H9 (cell line): ENCODE measurements around the gene CHAF1A. TPM values are rescaled to one million over a fixed set of nuclear protein-coding genes. Genes with fewer than 3 reads are reported as not detected.

Experiments
- DNase-seq: peaks from one replicate; pipeline ENCODE4 v3.0.0-alpha.2; 2017
- H2AFZ ChIP-seq: one replicate; pipeline ENCODE4 v1.6.1; 2013; ENCODE audit warnings: mild to moderate bottlenecking, low read length, control low read depth, moderate library complexity
- H2AK5ac ChIP-seq: 2 replicates; pipeline ENCODE4 v1.6.1; 2013; ENCODE audit warnings: low read length, control low read depth, mixed read lengths; ENCODE audit not compliant: insufficient read length
- H2BK120ac ChIP-seq: one replicate; pipeline ENCODE4 v1.6.1; 2013; ENCODE audit warnings: low read depth, mild to moderate bottlenecking, low read length, control low read depth, inconsistent platforms; ENCODE audit not compliant: poor library complexity, severe bottlenecking
- H2BK12ac ChIP-seq: 2 replicates; pipeline ENCODE4 v1.6.1; 2013; ENCODE audit warnings: low read length, control low read depth, mixed read lengths, low read depth; ENCODE audit not compliant: insufficient read length
- H2BK15ac ChIP-seq: 2 replicates; pipeline ENCODE4 v1.6.1; 2013; ENCODE audit warnings: low read depth, low read length, control low read depth
- H2BK20ac ChIP-seq: one replicate; pipeline ENCODE4 v1.6.1; 2013; ENCODE audit warnings: low read depth, mild to moderate bottlenecking, low read length, control low read depth, inconsistent platforms; ENCODE audit not compliant: poor library complexity, severe bottlenecking
- H2BK5ac ChIP-seq: 2 replicates; pipeline ENCODE4 v1.6.1; 2013; ENCODE audit warnings: low read length, control low read depth, mixed read lengths; ENCODE audit not compliant: insufficient read length
- H3K14ac ChIP-seq: 2 replicates; pipeline ENCODE4 v1.6.1; 2013; ENCODE audit warnings: low read length, control low read depth; ENCODE audit not compliant: insufficient read depth
- H3K18ac ChIP-seq: 2 replicates; pipeline ENCODE4 v1.6.1; 2013; ENCODE audit warnings: low read depth, mild to moderate bottlenecking, mixed read lengths, low read length, control low read depth; ENCODE audit not compliant: insufficient read length
- H3K23ac ChIP-seq: 2 replicates; pipeline ENCODE4 v1.6.1; 2013; ENCODE audit warnings: low read length, control low read depth, mixed read lengths, low read depth; ENCODE audit not compliant: insufficient read length
- H3K23me2 ChIP-seq: 2 replicates; pipeline ENCODE4 v1.6.1; 2013; ENCODE audit warnings: low read depth, mild to moderate bottlenecking, mixed read lengths, low read length, control low read depth; ENCODE audit not compliant: insufficient read length, poor library complexity, severe bottlenecking
- H3K27ac ChIP-seq: 2 replicates; pipeline ENCODE4 v1.5.1; 2013; ENCODE audit warnings: low read length, control low read depth, mixed read lengths, low read depth; ENCODE audit not compliant: insufficient read length
- H3K27me3 ChIP-seq: 2 replicates; pipeline ENCODE4 v1.6.1; 2013; ENCODE audit warnings: low read length, control low read depth, inconsistent platforms; ENCODE audit not compliant: insufficient read depth
- H3K4ac ChIP-seq: 2 replicates; pipeline ENCODE4 v1.6.1; 2013; ENCODE audit warnings: low read depth, mild to moderate bottlenecking, control low read depth, inconsistent platforms, low read length, moderate library complexity
- H3K4me1 ChIP-seq: 2 replicates; pipeline ENCODE4 v1.6.1; 2013; ENCODE audit warnings: low read length, control low read depth, inconsistent platforms; ENCODE audit not compliant: insufficient read depth
- H3K4me2 ChIP-seq: 2 replicates; pipeline ENCODE4 v1.6.1; 2013; ENCODE audit warnings: low read length, control low read depth, mixed read lengths; ENCODE audit not compliant: insufficient read length, insufficient read depth
- H3K56ac ChIP-seq: 2 replicates; pipeline ENCODE4 v1.6.1; 2013; ENCODE audit warnings: low read depth, mild to moderate bottlenecking, mixed read lengths, low read length, control low read depth; ENCODE audit not compliant: insufficient read length
- H3K79me1 ChIP-seq: 2 replicates; pipeline ENCODE4 v1.6.1; 2013; ENCODE audit warnings: low read depth, mild to moderate bottlenecking, moderate library complexity, low read length, control low read depth, inconsistent platforms; ENCODE audit not compliant: insufficient read depth, poor library complexity, severe bottlenecking
- H3K79me2 ChIP-seq: 2 replicates; pipeline ENCODE4 v1.6.1; 2013; ENCODE audit warnings: low read length, control low read depth, inconsistent platforms; ENCODE audit not compliant: insufficient read depth
- H3K9ac ChIP-seq: 2 replicates; pipeline ENCODE4 v1.6.1; 2013; ENCODE audit warnings: low read length, control low read depth, mixed read lengths; ENCODE audit not compliant: insufficient read length; ENCODE audit errors: extremely low read depth
- H3K9me3 ChIP-seq: one replicate; pipeline ENCODE4 v1.6.1; 2013; ENCODE audit warnings: low read depth, low read length, inconsistent platforms; ENCODE audit not compliant: control insufficient read depth
- H3T11ph ChIP-seq: one replicate; pipeline ENCODE4 v1.6.1; 2013; ENCODE audit warnings: mild to moderate bottlenecking, low read length, control low read depth, inconsistent platforms
- H4K20me1 ChIP-seq: one replicate; pipeline ENCODE4 v1.6.1; 2013; ENCODE audit not compliant: control insufficient read depth, insufficient read length, insufficient read depth
- H4K5ac ChIP-seq: 2 replicates; pipeline ENCODE4 v1.6.1; 2013; ENCODE audit warnings: low read depth, mild to moderate bottlenecking, mixed read lengths, low read length, control low read depth; ENCODE audit not compliant: insufficient read length
- H4K8ac ChIP-seq: replicated peaks from 2 replicates; pipeline ENCODE4 v1.6.1; 2013; ENCODE audit warnings: low read length, control low read depth, mixed read lengths, low read depth; ENCODE audit not compliant: insufficient read length
- H4K91ac ChIP-seq: 2 replicates; pipeline ENCODE4 v1.6.1; 2013; ENCODE audit warnings: low read depth, mild to moderate bottlenecking, moderate library complexity, mixed read lengths, low read length, control low read depth; ENCODE audit not compliant: insufficient read length
- H3K27ac Mint-ChIP-seq, 3 experiments: 2 replicates in 2 of 3; 3 replicates in 1 of 3; pipeline ENCODE4 v1.8.0; 2020 to 2021; ENCODE audit warnings: mixed read lengths in 3 of 3, mild to moderate bottlenecking in 1 of 3, moderate library complexity in 1 of 3
- H3K27me3 Mint-ChIP-seq: 2 replicates; pipeline ENCODE4 v1.8.0; 2021; ENCODE audit warnings: low read depth, mild to moderate bottlenecking, moderate library complexity, mixed read lengths
- H3K36me3 Mint-ChIP-seq, 3 experiments: 2 replicates in 2 of 3; 3 replicates in 1 of 3; pipeline ENCODE4 v1.8.0; 2020 to 2021; ENCODE audit warnings: low read depth in 3 of 3, mixed read lengths in 3 of 3; ENCODE audit not compliant: insufficient read depth in 1 of 3
- H3K4me1 Mint-ChIP-seq, 2 experiments: 2 replicates each; pipeline ENCODE4 v1.8.0; 2020; ENCODE audit warnings: mixed read lengths in 2 of 2
- H3K4me3 Mint-ChIP-seq, 2 experiments: 2 replicates in 1 of 2; 3 replicates in 1 of 2; pipeline ENCODE4 v1.8.0; 2020 to 2021; ENCODE audit warnings: mild to moderate bottlenecking in 2 of 2, mixed read lengths in 2 of 2, moderate library complexity in 1 of 2
- H3K9me3 Mint-ChIP-seq, 2 experiments: 2 replicates in 1 of 2; 3 replicates in 1 of 2; pipeline ENCODE4 v1.8.0; 2020; ENCODE audit warnings: mild to moderate bottlenecking in 2 of 2, mixed read lengths in 2 of 2, moderate library complexity in 1 of 2
- CTCF ChIP-seq: fragments of 200-600 bp; sonication (generic); conservative IDR thresholded peaks from 3 replicates; pipeline ENCODE4 v1.8.0; 2021; ENCODE audit warnings: antibody characterized with exemption, mild to moderate bottlenecking
- whole genome bisulfite sequencing: extraction: QIAGEN DNeasy Blood & Tissue Kit; methylation state at CpG from one replicate; pipeline ENCODE4 v1.1.7; 2013; ENCODE audit warnings: missing lambda C conversion rate, low lambda C conversion rate, mixed read lengths; ENCODE audit not compliant: insufficient read length; ENCODE audit errors: extremely low coverage; 5-methylcytosine and 5-hydroxymethylcytosine counted together
- total RNA-seq: library from RNA; stranded (reverse); gene quantifications from 2 replicates; pipeline ENCODE4 v1.2.1, GENCODE V29; 2021

The CHAF1A gene
- total RNA-seq, 1 experiment from 2014 or later = 143 TPM

GRCh38 chr19:4359627-4360000 lies 42.8 kb upstream of the CHAF1A start:
- Histone ChIP-seq H3K23me2 (no peaks in the 10 kb centered on the region), H2BK20ac (no peak overlapping the region), H2BK15ac (no peak overlapping the region), H3K9me3 (no peaks in the 10 kb centered on the region), H2BK12ac (no peak overlapping the region), H3K56ac (no peak overlapping the region), H4K8ac (no peak overlapping the region), H3K23ac (no peak overlapping the region), H2AK5ac (no peak overlapping the region), H2BK5ac (no peak overlapping the region), H3K79me2 (no peaks in the 10 kb centered on the region), H3K27me3 (no peaks in the 10 kb centered on the region), H4K91ac (no peak overlapping the region), H3K27ac (no peak overlapping the region), H3K4ac (no peak overlapping the region), H3K4me1 (no peaks in the 10 kb centered on the region; the same call in 1 of the 2 replicates), H2BK120ac (no peak overlapping the region), H3K4me2 (no peak overlapping the region), H3K79me1 (no peaks in the 10 kb centered on the region), H2AFZ (no peak overlapping the region), H3T11ph (no peak overlapping the region), H4K5ac (no peak overlapping the region), H3K14ac (no peak overlapping the region), H3K18ac (no peak overlapping the region), H3K9ac (no peak overlapping the region), H4K20me1 (no peaks in the 10 kb centered on the region)
- no peaks in the 10 kb centered on the region; a peak in 1 of 5 replicates for H3K9me3 Mint-ChIP-seq
- no peak for DNase-seq
- no peak overlapping the region for H3K4me3 Mint-ChIP-seq
- peaks cover 1 to 33% (median 14%) of the 10 kb centered on the region in 3 experiments; a peak in 6 of 7 replicates for H3K36me3 Mint-ChIP-seq
- H3K27me3 Mint-ChIP-seq = peaks cover 4% of the 10 kb centered on the region
- H3K27ac Mint-ChIP-seq = no peak overlapping the region
- peaks cover 7 to 9% of the 10 kb centered on the region in 2 experiments; a peak in 3 of 4 replicates for H3K4me1 Mint-ChIP-seq
- no CpG with 5 or more reads among the region's 13 CpGs for WGBS
- TF ChIP-seq CTCF = no peak
